GOT3 (cell line): ENCODE data around the gene UBL4B.

Experiments
- DNase-seq: peaks from one replicate; lab custom pipeline; 2025; ENCODE audit warnings: mixed read lengths; lab: John Stamatoyannopoulos, UW

The UBL4B gene

GRCh38 chr1:110084227-110085078, 27.8 kb upstream of the UBL4B start:
- no peak for DNase-seq

GRCh38 chr1:110085671-110086070, 26.6 kb upstream of the UBL4B start:
- DNase-seq: no peak

GRCh38 chr1:110086961-110087360, 25.3 kb upstream of the UBL4B start:
- DNase-seq: no peak

DNA sequence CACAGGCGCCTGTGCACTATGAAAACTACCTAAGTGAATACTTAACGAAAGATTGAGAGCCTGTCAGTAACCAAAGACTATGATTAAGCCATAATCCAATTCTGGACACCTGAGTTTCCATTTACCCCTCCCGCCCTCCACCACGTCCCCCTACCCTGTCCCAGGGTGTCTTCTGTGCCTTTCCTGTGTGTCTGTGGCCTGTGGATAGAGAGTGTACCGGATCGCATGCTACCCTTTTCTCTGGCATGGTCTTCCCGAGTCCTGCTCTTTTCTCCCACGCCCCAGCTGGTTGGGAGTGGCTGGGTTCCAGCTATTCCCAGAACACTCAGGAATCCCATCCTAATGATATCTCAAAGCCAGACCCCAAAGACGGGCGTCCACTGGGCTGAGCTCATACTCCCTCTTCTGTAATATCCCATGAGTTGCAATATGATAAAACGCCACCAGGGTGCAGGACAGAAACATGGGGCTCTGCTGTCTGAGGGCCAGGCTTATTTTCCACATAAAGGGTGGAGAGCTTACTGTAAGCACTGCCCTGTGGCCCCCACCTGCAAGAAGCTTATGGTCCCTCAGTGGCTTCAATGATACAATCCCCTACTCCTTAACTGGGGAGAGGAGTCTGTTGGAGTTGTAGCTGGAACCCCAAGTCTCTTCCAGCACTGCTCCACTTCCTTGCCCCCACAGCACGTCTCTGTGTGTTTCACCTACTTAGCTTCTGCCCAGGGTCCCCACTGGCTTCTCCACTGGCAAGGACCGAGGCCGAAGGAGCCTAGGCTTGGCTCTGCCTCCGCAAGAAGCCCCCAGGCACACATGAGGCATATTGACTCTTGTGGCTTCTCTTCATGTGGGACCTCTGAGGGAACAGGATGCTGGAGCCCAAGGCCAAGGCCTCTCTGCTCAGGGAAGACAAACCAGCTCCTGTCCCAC, 24.2 kb upstream of the UBL4B start:
- no peak for DNase-seq

GRCh38 chr1:110088739-110089316, 23.4 kb upstream of the UBL4B start:
- no peak for DNase-seq

- no peak for DNase-seq
These were observed 22.5 kb upstream of the UBL4B start for GRCh38 chr1:110089561-110090275.

DNA sequence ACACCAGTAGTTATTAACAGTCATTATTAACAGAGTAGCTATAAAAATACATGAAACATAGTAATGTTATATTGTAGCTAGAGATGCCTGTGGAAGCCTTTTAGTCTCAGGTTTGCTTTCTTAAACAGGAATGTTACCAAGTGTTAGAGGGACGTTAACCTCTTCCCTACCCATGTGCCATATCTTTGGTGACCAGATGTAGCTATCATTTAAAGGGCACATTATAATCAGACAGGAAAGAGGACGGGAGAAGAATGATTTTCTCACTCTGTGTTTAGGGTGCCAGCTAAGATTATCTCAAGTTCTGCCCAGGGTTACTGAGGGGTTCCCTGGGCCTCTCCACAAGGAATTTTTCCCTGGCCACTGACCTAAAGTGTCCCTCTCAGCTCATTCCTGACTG, 20.9 kb upstream of the UBL4B start:
- no peak for DNase-seq

DNA sequence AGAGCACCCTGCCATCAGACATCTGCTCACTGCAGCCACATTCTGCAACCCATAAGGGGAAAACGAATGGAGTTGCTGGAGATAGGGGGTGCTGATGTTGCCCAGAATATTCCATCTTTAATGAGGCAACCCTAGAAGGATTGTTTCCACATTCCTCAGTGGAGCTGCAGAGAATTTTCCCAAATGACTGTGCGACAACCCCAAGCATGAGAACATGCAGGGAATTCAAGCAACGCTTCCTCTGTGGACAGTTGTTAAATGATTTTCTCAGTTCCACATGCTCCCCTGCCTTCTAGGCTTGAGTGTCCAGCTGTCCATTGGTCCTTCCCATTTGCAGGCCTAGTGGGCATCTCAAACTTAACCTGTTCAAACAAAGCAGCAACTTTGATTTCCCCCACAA, 20.5 kb upstream of the UBL4B start:
- no peak for DNase-seq

- no peak for DNase-seq
These were observed 19.3 kb upstream of the UBL4B start for GRCh38 chr1:110092991-110093390.

DNA sequence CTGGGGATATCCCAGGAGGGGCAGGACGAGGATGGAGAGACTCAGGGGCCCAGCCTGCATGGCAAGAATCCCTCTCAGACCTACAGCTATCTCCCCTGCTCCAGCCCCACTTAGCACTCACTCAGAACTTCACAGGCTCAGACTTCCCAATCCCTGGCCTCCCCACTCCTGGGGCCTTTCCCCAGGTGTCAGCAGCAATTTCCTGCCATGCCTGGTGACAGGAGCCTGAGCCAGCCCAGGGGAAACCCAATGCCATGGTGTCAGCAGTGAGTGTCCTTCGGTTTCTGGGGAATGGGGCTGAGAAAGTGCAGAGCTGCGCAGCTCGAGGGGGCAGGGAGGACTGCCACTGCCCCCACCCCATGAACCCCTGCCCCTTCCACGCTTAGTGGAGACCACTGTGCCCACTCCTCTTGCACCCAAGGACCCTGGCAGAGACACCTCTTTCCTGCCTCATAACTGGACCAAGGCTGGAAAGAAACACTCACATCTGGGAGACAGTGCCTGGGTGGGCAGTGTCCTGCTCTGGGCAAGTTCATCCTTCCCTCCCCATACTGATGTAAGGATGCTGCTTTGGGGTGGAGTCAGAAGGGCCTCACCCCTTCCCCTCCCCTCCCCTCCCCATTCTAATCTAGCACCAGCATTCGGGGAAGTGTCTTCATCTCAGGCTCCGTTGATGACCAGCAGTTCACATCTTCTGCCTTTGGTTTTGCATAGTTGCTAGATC, 17.1 kb upstream of the UBL4B start:
- DNase-seq: no peak

DNA sequence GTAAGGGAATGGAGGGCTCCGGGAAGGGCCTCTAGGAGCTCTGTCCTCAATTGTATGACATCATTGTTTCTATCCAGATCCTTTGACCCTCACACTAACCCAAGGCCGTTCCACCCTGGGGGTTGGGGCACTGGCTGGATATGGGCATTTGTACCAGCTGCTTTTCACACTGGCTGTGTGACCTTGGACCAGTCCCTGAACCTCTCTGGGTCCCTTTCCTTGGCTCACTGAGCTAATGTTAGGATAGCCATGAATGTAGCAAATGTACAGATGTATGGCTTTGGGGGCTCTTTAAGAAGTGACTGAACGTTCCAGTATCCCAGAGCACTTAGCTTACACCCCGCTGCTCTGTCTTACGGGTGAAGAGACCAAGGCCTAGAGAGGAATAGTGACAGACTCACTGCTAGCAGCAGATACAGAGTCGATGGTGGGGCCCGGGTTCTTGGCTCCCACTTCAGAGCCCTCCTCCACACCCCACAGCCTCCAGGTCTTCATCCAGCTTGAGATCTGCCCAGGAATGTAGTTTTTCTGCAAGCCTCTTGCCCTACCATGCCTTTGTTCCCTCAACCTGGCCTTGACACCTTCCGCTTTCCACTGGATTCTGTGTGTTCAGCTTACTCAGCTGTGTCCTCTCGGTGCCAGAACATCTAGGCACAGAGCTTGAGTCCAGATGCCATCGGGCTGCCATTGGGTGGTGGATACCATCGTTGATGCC, 14.6 kb upstream of the UBL4B start:
- DNase-seq: no peak

DNA sequence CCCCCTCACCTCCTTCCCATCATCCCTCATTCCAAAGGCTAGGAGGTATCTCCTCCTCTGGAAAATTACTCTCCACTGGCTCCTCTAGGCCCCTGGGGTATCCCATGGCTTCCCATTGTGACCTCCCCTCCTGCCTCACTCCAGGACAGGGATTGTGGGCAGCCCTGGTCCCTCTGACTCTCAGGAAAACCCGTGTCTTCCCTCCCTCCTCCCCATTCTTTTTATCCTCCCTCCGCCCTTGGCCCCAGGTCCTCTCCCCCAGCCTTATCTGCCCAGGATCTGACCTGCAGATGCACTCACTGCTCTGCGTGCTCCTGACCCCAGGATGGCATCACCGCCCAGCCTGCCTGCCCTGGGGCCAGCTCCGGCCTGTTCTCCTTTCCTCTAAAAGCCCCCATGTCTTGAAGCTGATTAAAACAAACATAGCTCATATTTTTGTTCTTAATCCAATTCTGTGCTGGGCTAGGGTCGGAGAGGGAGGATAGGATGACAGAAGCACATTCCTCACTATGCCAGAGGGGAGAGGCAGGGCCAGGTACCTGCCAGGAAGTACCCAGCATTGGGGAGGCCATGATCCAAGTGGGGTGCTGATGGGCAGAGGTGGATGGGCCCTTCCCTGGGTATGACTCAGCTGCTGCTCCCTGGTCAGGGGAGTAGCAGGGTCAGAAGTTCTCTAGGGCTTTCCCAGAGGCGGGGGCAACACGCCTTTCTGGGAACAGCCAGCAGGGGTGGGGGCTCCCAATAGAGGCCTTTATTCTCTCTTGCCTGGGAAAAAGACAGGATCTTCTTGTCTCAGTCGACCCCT, 13.8 kb upstream of the UBL4B start:
- DNase-seq: no peak

DNA sequence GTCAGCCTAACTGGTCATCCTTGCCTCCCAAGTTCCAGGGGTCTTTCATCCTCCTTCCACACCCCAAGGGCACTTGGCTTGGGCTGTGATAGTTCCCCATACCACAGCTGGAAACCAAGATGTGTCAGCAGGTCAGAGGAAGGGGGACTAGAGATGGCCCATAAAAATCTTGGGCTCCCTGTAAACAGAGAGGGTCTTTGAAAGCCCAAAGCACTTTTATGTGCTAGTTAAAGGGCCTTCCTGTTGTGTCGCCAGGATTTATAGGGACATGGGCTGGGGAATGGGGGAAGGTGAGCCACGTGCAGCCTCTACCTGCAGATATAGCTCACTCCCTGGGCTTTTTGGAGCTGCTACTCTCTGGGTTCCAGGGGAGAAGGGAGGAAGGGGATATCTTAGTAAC, 11.9 kb upstream of the UBL4B start:
- DNase-seq: no peak

DNA sequence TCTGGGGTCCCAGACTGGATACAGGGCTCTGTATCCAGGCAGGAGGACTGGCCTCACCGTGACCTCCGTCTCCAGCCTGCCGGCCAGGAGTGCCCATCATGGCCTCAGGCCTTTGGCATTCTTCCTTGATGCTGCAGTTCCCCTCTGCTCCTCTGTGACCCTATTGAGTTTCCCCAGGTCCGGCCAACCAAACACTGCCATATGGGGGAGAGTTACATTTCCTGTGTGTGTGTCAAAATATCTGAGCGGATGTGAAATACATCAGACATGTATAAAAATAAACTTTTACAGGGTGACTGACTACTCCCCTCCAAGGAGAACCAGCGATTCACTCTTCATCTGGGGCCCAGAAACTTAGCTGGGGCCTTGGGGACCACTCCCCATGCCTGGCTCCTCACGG, 10.2 kb upstream of the UBL4B start:
- no peak for DNase-seq

GRCh38 chr1:110106013-110106941, 6.0 kb upstream of the UBL4B start:
- no peak for DNase-seq

GRCh38 chr1:110107867-110108469, 4.3 kb upstream of the UBL4B start:
- no peak for DNase-seq

- no peak for DNase-seq
These were observed 1.2 kb upstream of the UBL4B start for GRCh38 chr1:110111081-110111480.

DNA sequence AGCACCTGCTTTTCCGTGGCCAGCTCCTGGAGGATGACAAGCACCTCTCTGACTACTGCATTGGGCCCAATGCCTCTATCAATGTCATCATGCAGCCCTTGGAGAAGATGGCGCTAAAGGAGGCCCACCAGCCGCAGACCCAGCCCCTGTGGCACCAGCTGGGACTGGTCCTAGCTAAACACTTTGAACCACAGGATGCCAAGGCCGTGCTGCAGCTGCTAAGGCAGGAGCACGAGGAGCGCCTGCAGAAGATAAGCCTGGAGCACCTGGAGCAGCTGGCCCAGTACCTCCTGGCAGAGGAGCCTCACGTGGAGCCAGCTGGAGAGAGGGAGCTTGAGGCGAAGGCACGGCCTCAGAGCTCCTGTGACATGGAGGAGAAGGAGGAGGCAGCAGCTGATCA, 413 bp downstream of the UBL4B start:
- no peak for DNase-seq
